ENCODE measurements around the gene SNCAIP. TPM values are rescaled to one million over a fixed set of nuclear protein-coding genes. Genes with fewer than 3 reads are reported as not detected.

The SNCAIP gene
- total and polyA plus RNA-seq, 2 donors (not counting 1 experiment from before 2014, with no cell fraction given) = 1.3 to 4.1 TPM

- H3K27ac ChIP-seq (ENCODE audit: insufficient read depth, low read length) = no peak overlapping the region
- no peaks in the 10 kb centered on the region for H3K36me3 ChIP-seq (ENCODE audit: control insufficient read depth, insufficient read depth, low read length)
- no peaks in the 10 kb centered on the region for H3K4me1 ChIP-seq (ENCODE audit: control insufficient read depth, extremely low read depth, insufficient read depth, low read length)
- H3K4me2 ChIP-seq (ENCODE audit: extremely low read depth, insufficient read depth, low read length) = no peak overlapping the region
- no peaks in the 10 kb centered on the region for H3K27me3 ChIP-seq (ENCODE audit: control insufficient read depth, insufficient read depth, low read length)
- H3K4me3 ChIP-seq (replicated peaks in 1 of 4; ENCODE audit: control extremely low read depth in 1 of 4, insufficient read depth in 1 of 4, low read depth in 3 of 4, low read length in 4 of 4) = no peak overlapping the region
- no peaks in the 10 kb centered on the region for H4K20me1 ChIP-seq (ENCODE audit: control insufficient read depth, extremely low read depth, insufficient read depth, low read length)
- no peak for DNase-seq (ENCODE audit: low read depth in 2 of 2)
- no peaks in the 10 kb centered on the region for H3K79me2 ChIP-seq (ENCODE audit: control insufficient read depth, insufficient read depth, low read length)
- H2AFZ ChIP-seq (ENCODE audit: low read length) = no peak overlapping the region
- no peaks in the 10 kb centered on the region for H3K9me3 ChIP-seq (ENCODE audit: control insufficient read depth, insufficient read depth, low read depth, low read length)
- no peak for TF ChIP-seq EZH2 (IDR thresholded peaks at IDR 0.05; ENCODE audit: low read length, missing control alignments)
- TF ChIP-seq, protein P1, sequence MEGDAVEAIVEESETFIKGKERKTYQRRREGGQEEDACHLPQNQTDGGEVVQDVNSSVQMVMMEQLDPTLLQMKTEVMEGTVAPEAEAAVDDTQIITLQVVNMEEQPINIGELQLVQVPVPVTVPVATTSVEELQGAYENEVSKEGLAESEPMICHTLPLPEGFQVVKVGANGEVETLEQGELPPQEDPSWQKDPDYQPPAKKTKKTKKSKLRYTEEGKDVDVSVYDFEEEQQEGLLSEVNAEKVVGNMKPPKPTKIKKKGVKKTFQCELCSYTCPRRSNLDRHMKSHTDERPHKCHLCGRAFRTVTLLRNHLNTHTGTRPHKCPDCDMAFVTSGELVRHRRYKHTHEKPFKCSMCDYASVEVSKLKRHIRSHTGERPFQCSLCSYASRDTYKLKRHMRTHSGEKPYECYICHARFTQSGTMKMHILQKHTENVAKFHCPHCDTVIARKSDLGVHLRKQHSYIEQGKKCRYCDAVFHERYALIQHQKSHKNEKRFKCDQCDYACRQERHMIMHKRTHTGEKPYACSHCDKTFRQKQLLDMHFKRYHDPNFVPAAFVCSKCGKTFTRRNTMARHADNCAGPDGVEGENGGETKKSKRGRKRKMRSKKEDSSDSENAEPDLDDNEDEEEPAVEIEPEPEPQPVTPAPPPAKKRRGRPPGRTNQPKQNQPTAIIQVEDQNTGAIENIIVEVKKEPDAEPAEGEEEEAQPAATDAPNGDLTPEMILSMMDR (conservative IDR thresholded peaks at IDR 0.05 in 1 of 2, IDR thresholded peaks at IDR 0.05 in 1 of 2; ENCODE audit: low read depth in 1 of 2, low read length in 2 of 2) = no peak
- no peak overlapping the region for H3K9ac ChIP-seq (ENCODE audit: insufficient read depth, low read length)
Measured at GRCh38 chr5:122321921-122322320, 9.9 kb downstream of the SNCAIP start.

DNA sequence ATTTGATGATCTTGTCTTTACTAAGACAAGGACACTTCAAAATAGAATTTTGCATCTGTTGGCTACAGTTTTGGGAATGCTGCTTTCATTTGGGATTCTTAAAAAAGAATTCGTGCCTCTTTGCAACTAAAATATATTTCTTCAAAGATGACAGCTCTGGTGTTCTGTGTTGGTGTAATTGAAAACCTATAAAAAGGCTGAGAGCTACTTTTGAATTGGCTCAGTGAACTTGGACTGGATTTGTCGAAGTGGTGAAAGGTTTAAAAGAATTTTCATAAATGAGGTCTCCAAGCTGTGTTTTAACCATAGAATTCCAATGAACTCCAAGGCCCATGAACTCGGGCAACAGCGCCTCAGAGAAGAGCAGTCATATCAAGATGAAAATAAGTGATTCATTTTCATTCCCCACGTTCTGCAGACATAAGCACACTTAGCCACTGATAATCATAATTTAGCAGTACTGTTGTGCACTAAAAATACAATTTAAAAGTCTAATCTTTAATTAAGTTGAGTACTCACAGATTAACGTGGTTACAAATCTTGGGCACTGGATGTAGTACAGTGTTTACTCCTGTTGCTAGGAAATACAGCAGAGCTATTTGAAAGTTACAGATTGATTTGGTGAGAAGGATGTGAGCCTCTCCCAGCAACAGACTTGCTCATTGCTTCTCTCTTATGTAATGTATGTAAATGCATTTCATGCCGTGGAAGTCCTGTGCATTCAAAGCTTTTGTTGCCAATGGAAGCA, 10.9 kb downstream of the SNCAIP start:
- Histone ChIP-seq H3K36me3 (ENCODE audit: control insufficient read depth, insufficient read depth, low read length) (no peaks in the 10 kb centered on the region), H3K9ac (ENCODE audit: insufficient read depth, low read length) (no peak overlapping the region), H3K79me2 (ENCODE audit: control insufficient read depth, insufficient read depth, low read length) (no peaks in the 10 kb centered on the region), H3K9me3 (ENCODE audit: control insufficient read depth, insufficient read depth, low read depth, low read length) (no peaks in the 10 kb centered on the region), H3K4me3 (replicated peaks in 1 of 4; ENCODE audit: control extremely low read depth in 1 of 4, insufficient read depth in 1 of 4, low read depth in 3 of 4, low read length in 4 of 4) (no peak overlapping the region), H3K4me1 (ENCODE audit: control insufficient read depth, extremely low read depth, insufficient read depth, low read length) (no peaks in the 10 kb centered on the region), H4K20me1 (ENCODE audit: control insufficient read depth, extremely low read depth, insufficient read depth, low read length) (no peaks in the 10 kb centered on the region), H3K27ac (ENCODE audit: insufficient read depth, low read length) (no peak overlapping the region), H3K4me2 (ENCODE audit: extremely low read depth, insufficient read depth, low read length) (no peak overlapping the region), H3K27me3 (ENCODE audit: control insufficient read depth, insufficient read depth, low read length) (no peaks in the 10 kb centered on the region), H2AFZ (ENCODE audit: low read length) (no peak overlapping the region)
- no peak for TF ChIP-seq EZH2 (IDR thresholded peaks at IDR 0.05; ENCODE audit: low read length, missing control alignments)
- TF ChIP-seq, protein P1 (conservative IDR thresholded peaks at IDR 0.05 in 1 of 2, IDR thresholded peaks at IDR 0.05 in 1 of 2; ENCODE audit: low read depth in 1 of 2, low read length in 2 of 2) = no peak
- peak; percentile 31 to 59 for DNase-seq (ENCODE audit: low read depth in 2 of 2)

- H2AFZ ChIP-seq (ENCODE audit: low read length) = no peak overlapping the region
- H4K20me1 ChIP-seq (ENCODE audit: control insufficient read depth, extremely low read depth, insufficient read depth, low read length) = no peaks in the 10 kb centered on the region
- no peaks in the 10 kb centered on the region for H3K4me1 ChIP-seq (ENCODE audit: control insufficient read depth, extremely low read depth, insufficient read depth, low read length)
- no peaks in the 10 kb centered on the region for H3K36me3 ChIP-seq (ENCODE audit: control insufficient read depth, insufficient read depth, low read length)
- no peak overlapping the region for H3K4me3 ChIP-seq (replicated peaks in 1 of 4; ENCODE audit: control extremely low read depth in 1 of 4, insufficient read depth in 1 of 4, low read depth in 3 of 4, low read length in 4 of 4)
- H3K4me2 ChIP-seq (ENCODE audit: extremely low read depth, insufficient read depth, low read length) = no peak overlapping the region
- no peaks in the 10 kb centered on the region for H3K27me3 ChIP-seq (ENCODE audit: control insufficient read depth, insufficient read depth, low read length)
- peak in 1 of 2 donors; percentile 6 for DNase-seq (ENCODE audit: low read depth in 2 of 2)
- H3K9ac ChIP-seq (ENCODE audit: insufficient read depth, low read length) = no peak overlapping the region
- H3K79me2 ChIP-seq (ENCODE audit: control insufficient read depth, insufficient read depth, low read length) = no peaks in the 10 kb centered on the region
- TF ChIP-seq EZH2 (IDR thresholded peaks at IDR 0.05; ENCODE audit: low read length, missing control alignments) = no peak
- TF ChIP-seq, protein P1 (conservative IDR thresholded peaks at IDR 0.05 in 1 of 2, IDR thresholded peaks at IDR 0.05 in 1 of 2; ENCODE audit: low read depth in 1 of 2, low read length in 2 of 2) = no peak
- no peak overlapping the region for H3K27ac ChIP-seq (ENCODE audit: insufficient read depth, low read length)
- no peaks in the 10 kb centered on the region for H3K9me3 ChIP-seq (ENCODE audit: control insufficient read depth, insufficient read depth, low read depth, low read length)
Measured at GRCh38 chr5:122323738-122324137, 11.7 kb downstream of the SNCAIP start.

Data from fibroblast of lung (primary cell).